ENCODE measurements around the gene ZNF236.

DNA sequence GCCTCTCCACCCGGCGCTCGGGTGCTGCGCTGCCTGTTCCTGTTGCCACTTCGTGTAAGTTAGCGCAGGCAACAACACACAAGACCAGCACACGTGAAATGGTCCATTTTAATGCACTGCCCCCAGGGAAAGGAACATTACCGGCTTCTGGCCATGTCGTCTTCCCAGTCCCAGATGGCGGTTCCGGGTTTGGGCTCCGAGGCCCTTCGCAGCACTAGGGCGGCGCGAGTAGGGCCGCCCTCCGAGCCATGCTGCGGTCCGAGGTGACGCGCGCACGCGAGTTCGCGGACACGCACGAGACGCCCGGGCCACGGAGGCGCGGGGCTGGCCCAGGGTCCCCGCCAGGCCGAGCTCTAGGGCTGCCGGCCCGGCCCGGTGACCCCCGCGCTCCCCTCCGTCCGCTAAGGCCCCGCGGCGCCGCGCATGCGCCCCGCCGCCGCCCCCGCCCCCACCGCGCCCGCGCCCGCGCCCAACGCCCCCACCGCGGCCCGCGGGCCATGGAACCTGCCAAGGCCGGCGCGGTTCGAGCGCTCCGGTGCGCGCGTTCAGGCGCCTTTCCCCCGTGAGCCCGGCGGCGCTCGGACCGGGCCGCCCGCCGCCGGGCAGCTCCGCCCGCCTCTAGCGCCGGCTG is 367 bp upstream of the ZNF236 start:
- TF ChIP-seq CTCF (IDR thresholded peaks at IDR 0.05; ENCODE audit: insufficient read depth, low read depth, low read length) (no peak), EZH2 (IDR thresholded peaks at IDR 0.05; ENCODE audit: insufficient read depth, low read length) (no peak)
